Mesothelial cell of epicardium (in vitro differentiated cells): Measurements from ENCODE around the gene ZNF318. TPM values are rescaled to one million over a fixed set of nuclear protein-coding genes. Genes with fewer than 3 reads are reported as not detected.
"Not testable (repeated sequence)": the region's sequence is repeated elsewhere in the genome, so short reads cannot be mapped to it uniquely, and the experiment has no call there.

ENCODE experiments used
- DNase-seq, 2 experiments: peaks; one replicate each; pipeline ENCODE4 v3.0.0; 2021; ENCODE audit warnings: low spot score in 2 of 2; ENCODE audit not compliant: unreplicated experiment in 2 of 2
- H3K27ac Mint-ChIP-seq: 2 replicates; pipeline ENCODE4 v1.8.0; 2021; ENCODE audit warnings: mixed read lengths
- H3K27me3 Mint-ChIP-seq: 2 replicates; pipeline ENCODE4 v1.8.0; 2021; ENCODE audit warnings: low read depth, mixed read lengths
- H3K36me3 Mint-ChIP-seq: 2 replicates; pipeline ENCODE4 v1.8.0; 2021; ENCODE audit warnings: mixed read lengths
- H3K4me1 Mint-ChIP-seq: 2 replicates; pipeline ENCODE4 v1.8.0; 2021; ENCODE audit warnings: mixed read lengths
- H3K4me3 Mint-ChIP-seq: 2 replicates; pipeline ENCODE4 v1.8.0; 2021; ENCODE audit warnings: mild to moderate bottlenecking, moderate library complexity, mixed read lengths
- H3K9me3 Mint-ChIP-seq: 2 replicates; pipeline ENCODE4 v1.8.0; 2021; ENCODE audit warnings: mixed read lengths
- total RNA-seq: library from RNA; stranded (reverse); gene quantifications from 3 replicates; pipeline ENCODE4 v1.2.1, GENCODE V29; 2021
- TF ChIP-seq, protein P1 (sequence below): fragments of 200-600 bp; sonication (generic); IDR thresholded peaks from one replicate; pipeline ENCODE4 v1.5.0; 2021; ENCODE audit warnings: antibody characterized with exemption; ENCODE audit not compliant: unreplicated experiment

The ZNF318 gene
- total RNA-seq, 1 donor from 2014 or later: 29.0 TPM

GRCh38 chr6:43347444-43347843 lies 22.0 kb downstream of the ZNF318 start:
- TF ChIP-seq, protein P1, sequence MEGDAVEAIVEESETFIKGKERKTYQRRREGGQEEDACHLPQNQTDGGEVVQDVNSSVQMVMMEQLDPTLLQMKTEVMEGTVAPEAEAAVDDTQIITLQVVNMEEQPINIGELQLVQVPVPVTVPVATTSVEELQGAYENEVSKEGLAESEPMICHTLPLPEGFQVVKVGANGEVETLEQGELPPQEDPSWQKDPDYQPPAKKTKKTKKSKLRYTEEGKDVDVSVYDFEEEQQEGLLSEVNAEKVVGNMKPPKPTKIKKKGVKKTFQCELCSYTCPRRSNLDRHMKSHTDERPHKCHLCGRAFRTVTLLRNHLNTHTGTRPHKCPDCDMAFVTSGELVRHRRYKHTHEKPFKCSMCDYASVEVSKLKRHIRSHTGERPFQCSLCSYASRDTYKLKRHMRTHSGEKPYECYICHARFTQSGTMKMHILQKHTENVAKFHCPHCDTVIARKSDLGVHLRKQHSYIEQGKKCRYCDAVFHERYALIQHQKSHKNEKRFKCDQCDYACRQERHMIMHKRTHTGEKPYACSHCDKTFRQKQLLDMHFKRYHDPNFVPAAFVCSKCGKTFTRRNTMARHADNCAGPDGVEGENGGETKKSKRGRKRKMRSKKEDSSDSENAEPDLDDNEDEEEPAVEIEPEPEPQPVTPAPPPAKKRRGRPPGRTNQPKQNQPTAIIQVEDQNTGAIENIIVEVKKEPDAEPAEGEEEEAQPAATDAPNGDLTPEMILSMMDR: no peak
- H3K4me1 Mint-ChIP-seq: no peaks in the 10 kb centered on the region
- DNase-seq: no peak
- peaks cover 27% of the 10 kb centered on the region for H3K36me3 Mint-ChIP-seq
- no peaks in the 10 kb centered on the region for H3K9me3 Mint-ChIP-seq
- no peak overlapping the region for H3K27ac Mint-ChIP-seq
- H3K4me3 Mint-ChIP-seq: no peak overlapping the region
- H3K27me3 Mint-ChIP-seq: no peaks in the 10 kb centered on the region

GRCh38 chr6:43347021-43347420 lies 22.4 kb downstream of the ZNF318 start:
- H3K27ac Mint-ChIP-seq: no peak overlapping the region
- H3K36me3 Mint-ChIP-seq: peaks cover 28% of the 10 kb centered on the region
- DNase-seq: no peak
- H3K27me3 Mint-ChIP-seq: no peaks in the 10 kb centered on the region
- no peaks in the 10 kb centered on the region for H3K9me3 Mint-ChIP-seq
- H3K4me1 Mint-ChIP-seq: no peaks in the 10 kb centered on the region
- TF ChIP-seq, protein P1: no peak
- H3K4me3 Mint-ChIP-seq: no peak overlapping the region

- not testable (repeated sequence) for H3K27me3 Mint-ChIP-seq, H3K4me3 Mint-ChIP-seq, DNase-seq, H3K9me3 Mint-ChIP-seq, H3K27ac Mint-ChIP-seq, H3K4me1 Mint-ChIP-seq
- peaks cover 25% of the 10 kb centered on the region for H3K36me3 Mint-ChIP-seq
Observed at GRCh38 chr6:43346243-43346642, 23.2 kb downstream of the ZNF318 start.

GRCh38 chr6:43339168-43339567 lies 30.3 kb downstream of the ZNF318 start:
- Mint-ChIP-seq H3K27ac (no peak overlapping the region), H3K27me3 (no peaks in the 10 kb centered on the region), H3K4me1 (peaks cover 6% of the 10 kb centered on the region), H3K9me3 (no peaks in the 10 kb centered on the region), H3K36me3 (peaks cover 36% of the 10 kb centered on the region), H3K4me3 (no peak overlapping the region)
- no peak for DNase-seq
- TF ChIP-seq, protein P1: no peak

DNA sequence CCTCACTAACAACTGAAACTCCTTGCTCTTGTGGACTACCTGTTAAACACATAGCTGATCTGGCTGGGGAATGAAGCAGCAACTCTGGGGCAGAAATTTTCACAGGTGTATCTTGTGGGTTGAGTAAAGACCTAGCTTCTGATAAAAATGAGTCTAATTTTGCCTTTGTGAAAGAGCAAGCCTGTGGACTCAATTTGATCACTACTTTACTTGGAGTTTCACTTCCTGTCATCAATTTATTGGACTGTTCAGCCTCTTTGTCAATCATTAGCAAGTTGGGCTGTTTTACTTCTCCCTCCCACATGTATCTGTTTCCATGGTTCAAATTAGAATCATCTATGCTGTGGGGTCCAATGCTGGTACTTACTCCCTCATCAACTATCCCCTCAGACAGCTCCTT lies 31.2 kb downstream of the ZNF318 start:
- TF ChIP-seq, protein P1: no peak
- no peak overlapping the region for H3K4me3 Mint-ChIP-seq
- no peak overlapping the region for H3K27ac Mint-ChIP-seq
- peaks cover 33% of the 10 kb centered on the region for H3K36me3 Mint-ChIP-seq
- no peak for DNase-seq
- no peaks in the 10 kb centered on the region for H3K27me3 Mint-ChIP-seq
- no peaks in the 10 kb centered on the region for H3K9me3 Mint-ChIP-seq
- peaks cover 6% of the 10 kb centered on the region for H3K4me1 Mint-ChIP-seq

DNA sequence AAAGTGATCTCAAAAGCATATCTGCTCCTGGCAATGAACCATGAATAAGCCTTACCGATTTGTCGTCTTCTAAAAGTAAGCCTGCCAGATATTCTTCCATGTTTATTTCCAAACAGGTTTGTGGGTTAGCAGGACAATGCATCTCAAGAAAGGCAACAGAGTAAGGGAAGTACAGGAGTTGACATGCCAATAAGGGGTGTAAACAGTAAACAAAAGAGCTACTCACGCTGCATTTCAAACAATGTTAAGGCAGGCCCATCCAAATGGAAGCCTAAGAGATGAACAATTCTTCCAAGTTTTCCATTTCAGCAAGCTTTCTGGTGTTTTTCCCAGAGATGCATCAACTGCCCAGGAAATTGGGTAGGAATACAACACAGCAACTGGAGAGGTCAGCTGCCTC lies 33.1 kb downstream of the ZNF318 start:
- TF ChIP-seq, protein P1: no peak
- peaks cover 6% of the 10 kb centered on the region for H3K4me1 Mint-ChIP-seq
- H3K36me3 Mint-ChIP-seq: peaks cover 20% of the 10 kb centered on the region
- H3K27ac Mint-ChIP-seq: no peak overlapping the region
- no peaks in the 10 kb centered on the region for H3K27me3 Mint-ChIP-seq
- no peaks in the 10 kb centered on the region for H3K9me3 Mint-ChIP-seq
- DNase-seq: no peak
- no peak overlapping the region for H3K4me3 Mint-ChIP-seq
